T-cell (primary cell): ENCODE data around the gene TPRKB. TPM values are rescaled to one million over a fixed set of nuclear protein-coding genes. Genes with fewer than 3 reads are reported as not detected.
"Not testable (repeated sequence)": the region's sequence is repeated elsewhere in the genome, so short reads cannot be mapped to it uniquely, and the experiment has no call there.

Experiments used
- ATAC-seq, 4 experiments: fragments of 200-7000 bp in 3 of 4; fragments of 150-1000 bp in 1 of 4; cut with Tn5 transposase; replicated peaks in 1 of 4; 1 replicate in 3 of 4; 2 replicates in 1 of 4; pipeline ENCODE4 v1.10.0; 2021; ENCODE audit warnings: moderate library complexity in 3 of 4, mild to moderate bottlenecking in 2 of 4, moderate number of reproducible peaks in 1 of 4
- CTCF ChIA-PET, 2 donors: fragments of 300-600 bp; sonication (Branson Sonifier 250); formaldehyde crosslinking; loops; one replicate each; lab custom pipeline; 2022; ENCODE audit warnings: antibody characterized with exemption in 2 of 2; lab: Charles Lee
- POLR2A ChIA-PET, 2 donors: fragments of 300-600 bp; sonication (Branson Sonifier 250); formaldehyde crosslinking; loops; one replicate each; lab custom pipeline; 2022; ENCODE audit warnings: antibody characterized with exemption in 2 of 2; lab: Charles Lee
- DNase-seq, 35 experiments: peaks; one replicate each; pipeline versions ENCODE4 v3.0.0 to v3.0.0-alpha.2; 2013 to 2023
- H3K27ac ChIP-seq: one replicate; pipeline ENCODE4 v1.5.1; 2013; ENCODE audit warnings: low read length
- H3K27me3 ChIP-seq, 2 experiments: replicated peaks in 1 of 2; 1 replicate in 1 of 2; 2 replicates in 1 of 2; pipeline versions ENCODE4 v1.6.1 to v1.7.0; 2013; ENCODE audit warnings: low read length in 1 of 2, mixed read lengths in 1 of 2; ENCODE audit not compliant: control insufficient read depth in 2 of 2, insufficient read depth in 2 of 2; ENCODE audit errors: extremely low read depth in 1 of 2
- H3K36me3 ChIP-seq, 2 donors: 1 replicate in 1 of 2; 2 replicates in 1 of 2; pipeline versions ENCODE4 v1.6.1 to v1.7.0; 2013; ENCODE audit warnings: low read length in 1 of 2; ENCODE audit not compliant: control insufficient read depth in 2 of 2, insufficient read depth in 1 of 2; ENCODE audit errors: extremely low read depth in 1 of 2
- H3K4me1 ChIP-seq, 2 experiments: 1 replicate in 1 of 2; 2 replicates in 1 of 2; pipeline versions ENCODE4 v1.6.1 to v1.7.0; 2013; ENCODE audit warnings: low read length in 2 of 2, mixed read lengths in 1 of 2; ENCODE audit not compliant: insufficient read depth in 2 of 2, control insufficient read depth in 1 of 2; ENCODE audit errors: extremely low read depth in 1 of 2
- H3K4me3 ChIP-seq, 2 donors: 1 replicate in 1 of 2; 2 replicates in 1 of 2; pipeline versions ENCODE4 v1.5.1 to v1.7.0; 2013; ENCODE audit warnings: mild to moderate bottlenecking in 2 of 2, low read length in 1 of 2, moderate library complexity in 1 of 2; ENCODE audit not compliant: control insufficient read depth in 1 of 2; ENCODE audit errors: extremely low read depth in 1 of 2
- H3K9me3 ChIP-seq: 2 replicates; pipeline ENCODE4 v1.7.0; 2013
- H3K27ac Mint-ChIP-seq, 2 donors: one replicate each; pipeline ENCODE4 v1.8.0; 2020 to 2021; ENCODE audit warnings: mild to moderate bottlenecking in 2 of 2, mixed read lengths in 2 of 2
- H3K27me3 Mint-ChIP-seq, 2 donors: one replicate each; pipeline ENCODE4 v1.8.0; 2021 to 2022; ENCODE audit warnings: mixed read lengths in 2 of 2
- H3K36me3 Mint-ChIP-seq: one replicate; pipeline ENCODE4 v1.8.0; 2021; ENCODE audit warnings: mixed read lengths
- H3K4me1 Mint-ChIP-seq, 3 donors: one replicate each; pipeline ENCODE4 v1.8.0; 2020 to 2022; ENCODE audit warnings: mixed read lengths in 3 of 3, mild to moderate bottlenecking in 1 of 3
- H3K4me3 Mint-ChIP-seq, 3 donors: one replicate each; pipeline ENCODE4 v1.8.0; 2020 to 2022; ENCODE audit warnings: mild to moderate bottlenecking in 3 of 3, mixed read lengths in 3 of 3, moderate library complexity in 3 of 3
- H3K9me3 Mint-ChIP-seq, 3 donors: one replicate each; pipeline ENCODE4 v1.8.0; 2020 to 2022; ENCODE audit warnings: mixed read lengths in 3 of 3
- WGBS: methylation state at CpG from one replicate; pipeline ENCODE4 v1.1.5; 2013; ENCODE audit warnings: missing lambda C conversion rate; ENCODE audit not compliant: insufficient coverage; 5-methylcytosine and 5-hydroxymethylcytosine counted together
- total RNA-seq, 35 experiments: library from RNA in 6 of 35; stranded (reverse) in 6 of 35; fragments of 120-200 nt in 1 of 35; gene quantifications; one replicate each; pipeline versions ENCODE4 v1.2.1 to v1.2.4 and lab custom pipeline; 2013 to 2026

TPRKB gene
- total RNA-seq, 5 donors from 2014 or later (not counting 1 experiment from before 2014, with no cell fraction given): 17.2 to 23.5 (median 20.1) TPM

GRCh38 chr2:73778867-73779466 is 41.8 kb upstream of the TPRKB start:
- H3K4me3 ChIP-seq: peak overlapping the region; percentile 77 to 98
- Mint-ChIP-seq H3K36me3 (peaks cover 29% of the 10 kb centered on the region), H3K4me3 (peak overlapping the region; percentile 97 to 99 (median 98)), H3K4me1 (peaks cover 47 to 51% (median 50%) of the 10 kb centered on the region in 3 donors), H3K27ac (peak overlapping the region; percentile 96 to 97)
- H3K27me3 Mint-ChIP-seq, H3K9me3 Mint-ChIP-seq, DNase-seq, H3K9me3 ChIP-seq, CTCF ChIA-PET, ATAC-seq: not testable (repeated sequence)
- H3K4me1 ChIP-seq: peaks cover 10 to 14% of the 10 kb centered on the region in 2 experiments
- peaks cover 0 to 14% of the 10 kb centered on the region in 2 experiments for H3K27me3 ChIP-seq
- peak overlapping the region; percentile 83 for H3K27ac ChIP-seq
- POLR2A ChIA-PET: interaction anchor here in 1 of 2 donors (1.0 kb wide), 1 partner anchor 50 kb away, joined by 5 read pairs; the partner anchor contains the start of gene STAMBP
- 93% methylated on average over 6 of the region's 18 CpGs for WGBS
- H3K36me3 ChIP-seq: peaks cover 7 to 31% of the 10 kb centered on the region in 2 donors

GRCh38 chr2:73776869-73777519 is 39.8 kb upstream of the TPRKB start:
- Histone ChIP-seq H3K36me3 (peaks cover 12 to 49% of the 10 kb centered on the region in 2 donors), H3K4me1 (peaks cover 10 to 14% of the 10 kb centered on the region in 2 experiments), H3K9me3 (no peaks in the 10 kb centered on the region), H3K4me3 (no peak overlapping the region), H3K27me3 (peaks cover 0 to 9% of the 10 kb centered on the region in 2 experiments), H3K27ac (no peak overlapping the region)
- ATAC-seq: no peak
- WGBS: 92% methylated on average over 5 of the region's 8 CpGs
- peaks cover 46% of the 10 kb centered on the region for H3K36me3 Mint-ChIP-seq
- POLR2A ChIA-PET: no interaction called here
- no peak overlapping the region for H3K4me3 Mint-ChIP-seq
- CTCF ChIA-PET: no interaction called here
- H3K27ac Mint-ChIP-seq: no peak overlapping the region
- peaks cover 53 to 58% (median 56%) of the 10 kb centered on the region in 3 donors for H3K4me1 Mint-ChIP-seq
- H3K9me3 Mint-ChIP-seq: no peaks in the 10 kb centered on the region
- DNase-seq: no peak
- H3K27me3 Mint-ChIP-seq: no peaks in the 10 kb centered on the region

- H3K36me3 ChIP-seq: peaks cover 13 to 51% of the 10 kb centered on the region in 2 donors
Observed at GRCh38 chr2:73776381-73776780, 39.2 kb upstream of the TPRKB start.

GRCh38 chr2:73772819-73773218 is 35.7 kb upstream of the TPRKB start:
- H3K9me3 Mint-ChIP-seq: no peaks in the 10 kb centered on the region
- DNase-seq (no peak), ATAC-seq (no peak)
- ChIA-PET CTCF (interaction anchor here in 1 of 2 donors (1.6 kb wide), 1 partner anchor 9 kb away, joined by 4 read pairs; no protein-coding TSS in a partner anchor), POLR2A (interaction anchor here in 1 of 2 donors (1.2 kb wide), 1 partner anchor 9 kb away, joined by 3 read pairs; no protein-coding TSS in a partner anchor)
- H3K9me3 ChIP-seq: no peaks in the 10 kb centered on the region
- peaks cover 68% of the 10 kb centered on the region for H3K36me3 Mint-ChIP-seq
- no peaks in the 10 kb centered on the region for H3K27me3 Mint-ChIP-seq
- no peak overlapping the region for H3K27ac Mint-ChIP-seq
- peaks cover 13 to 71% of the 10 kb centered on the region in 2 donors for H3K36me3 ChIP-seq
- no peak overlapping the region for H3K4me3 Mint-ChIP-seq
- H3K4me1 Mint-ChIP-seq: peaks cover 49 to 57% (median 49%) of the 10 kb centered on the region in 3 donors
- no peak overlapping the region for H3K27ac ChIP-seq
- no peaks in the 10 kb centered on the region for H3K4me1 ChIP-seq
- no peaks in the 10 kb centered on the region for H3K27me3 ChIP-seq
- H3K4me3 ChIP-seq: no peak overlapping the region

More at GRCh38 chr2:73776381-73776780, 39.2 kb upstream of the TPRKB start:
- no peak for DNase-seq
- no peak for ATAC-seq
- Mint-ChIP-seq H3K36me3 (peaks cover 48% of the 10 kb centered on the region), H3K4me1 (peaks cover 55 to 59% (median 56%) of the 10 kb centered on the region in 3 donors), H3K27me3 (no peaks in the 10 kb centered on the region), H3K4me3 (no peak overlapping the region), H3K9me3 (no peaks in the 10 kb centered on the region), H3K27ac (no peak overlapping the region)
- H3K27ac ChIP-seq: no peak overlapping the region
- H3K9me3 ChIP-seq: no peaks in the 10 kb centered on the region
- no peak overlapping the region for H3K4me3 ChIP-seq
- ChIA-PET POLR2A (interaction anchor here in 1 of 2 donors (0.6 kb wide), 1 partner anchor 238 kb away, joined by 3 read pairs; no protein-coding TSS in a partner anchor), CTCF (interaction anchor here in 1 of 2 donors (0.6 to 0.7 kb wide), 2 partner anchors 373 to 375 kb away, joined by 3 to 7 read pairs; no protein-coding TSS in a partner anchor)
- H3K4me1 ChIP-seq: peaks cover 10 to 14% of the 10 kb centered on the region in 2 experiments
- peaks cover 0 to 4% of the 10 kb centered on the region in 2 experiments for H3K27me3 ChIP-seq
- no CpG with 5 or more reads among the region's 4 CpGs for WGBS

GRCh38 chr2:73770725-73771124 is 33.6 kb upstream of the TPRKB start:
- ATAC-seq: no peak
- Histone ChIP-seq H3K9me3 (no peaks in the 10 kb centered on the region), H3K27me3 (no peaks in the 10 kb centered on the region), H3K4me3 (no peak overlapping the region), H3K27ac (no peak overlapping the region), H3K36me3 (peaks cover 6 to 73% of the 10 kb centered on the region in 2 donors), H3K4me1 (no peaks in the 10 kb centered on the region)
- no peaks in the 10 kb centered on the region for H3K9me3 Mint-ChIP-seq
- peaks cover 69% of the 10 kb centered on the region for H3K36me3 Mint-ChIP-seq
- H3K27me3 Mint-ChIP-seq: no peaks in the 10 kb centered on the region
- no peak overlapping the region for H3K27ac Mint-ChIP-seq
- 98% methylated on average over 3 of the region's 3 CpGs for WGBS
- CTCF ChIA-PET: no interaction called here
- peaks cover 35 to 40% (median 37%) of the 10 kb centered on the region in 3 donors for H3K4me1 Mint-ChIP-seq
- H3K4me3 Mint-ChIP-seq: no peak overlapping the region
- DNase-seq: no peak
- POLR2A ChIA-PET: interaction anchor here in 1 of 2 donors (0.7 kb wide), 1 partner anchor 1432 kb away, joined by 3 read pairs; no protein-coding TSS in a partner anchor

GRCh38 chr2:73766994-73767393 is 29.8 kb upstream of the TPRKB start:
- H3K9me3 Mint-ChIP-seq: no peaks in the 10 kb centered on the region
- Histone ChIP-seq H3K27me3 (no peaks in the 10 kb centered on the region), H3K9me3 (no peaks in the 10 kb centered on the region), H3K27ac (no peak overlapping the region), H3K4me3 (no peak overlapping the region), H3K4me1 (no peaks in the 10 kb centered on the region), H3K36me3 (peaks cover under 1 to 66% of the 10 kb centered on the region in 2 donors)
- H3K36me3 Mint-ChIP-seq: peaks cover 53% of the 10 kb centered on the region
- H3K27ac Mint-ChIP-seq: no peak overlapping the region
- ChIA-PET POLR2A (no interaction called here), CTCF (interaction anchor here in 1 of 2 donors (0.6 kb wide), 1 partner anchor 46 kb away, joined by 3 read pairs; no protein-coding TSS in a partner anchor)
- no peak for ATAC-seq
- H3K27me3 Mint-ChIP-seq: no peaks in the 10 kb centered on the region
- no peak for DNase-seq
- peaks cover 21 to 24% (median 22%) of the 10 kb centered on the region in 3 donors for H3K4me1 Mint-ChIP-seq
- no peak overlapping the region for H3K4me3 Mint-ChIP-seq
- 100% methylated on average over 3 of the region's 4 CpGs for WGBS
